HS-5 (cell line): ENCODE data around the gene RASA4B.
"Not testable (repeated sequence)": the region's sequence is repeated elsewhere in the genome, so short reads cannot be mapped to it uniquely, and the experiment has no call there.

Experiments
- DNase-seq: peaks from one replicate; pipeline ENCODE4 v3.0.0-alpha.2; 2012; ENCODE audit warnings: low read depth

Gene RASA4B

GRCh38 chr7:102511860-102512522, 5.6 kb downstream of the RASA4B start:
- DNase-seq = not testable (repeated sequence)

DNA sequence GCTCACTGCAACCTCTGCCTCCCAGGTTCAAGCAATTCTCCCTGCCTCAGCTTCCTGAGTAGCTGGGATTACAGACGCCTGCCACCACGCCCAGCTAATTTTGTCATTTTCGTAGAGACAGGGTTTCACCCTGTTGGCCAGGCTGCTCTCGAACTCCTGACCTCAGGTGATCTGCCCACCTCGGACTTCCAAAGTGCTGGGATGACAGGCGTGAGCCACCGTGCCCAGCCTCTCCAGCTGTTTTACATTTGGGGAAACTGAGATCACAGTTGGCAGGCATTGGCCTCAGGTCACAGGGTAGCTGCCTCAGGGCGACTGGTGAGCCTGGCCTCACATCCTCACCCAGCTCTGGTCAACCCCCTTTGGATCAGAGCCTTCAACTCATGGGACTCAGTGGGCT, 7.0 kb downstream of the RASA4B start:
- not testable (repeated sequence) for DNase-seq

GRCh38 chr7:102507410-102508088, 10.0 kb downstream of the RASA4B start:
- DNase-seq = not testable (repeated sequence)

GRCh38 chr7:102505298-102506185, 12.0 kb downstream of the RASA4B start:
- DNase-seq = not testable (repeated sequence)

- DNase-seq = not testable (repeated sequence)
These were observed 14.4 kb downstream of the RASA4B start for GRCh38 chr7:102503141-102503540.

DNA sequence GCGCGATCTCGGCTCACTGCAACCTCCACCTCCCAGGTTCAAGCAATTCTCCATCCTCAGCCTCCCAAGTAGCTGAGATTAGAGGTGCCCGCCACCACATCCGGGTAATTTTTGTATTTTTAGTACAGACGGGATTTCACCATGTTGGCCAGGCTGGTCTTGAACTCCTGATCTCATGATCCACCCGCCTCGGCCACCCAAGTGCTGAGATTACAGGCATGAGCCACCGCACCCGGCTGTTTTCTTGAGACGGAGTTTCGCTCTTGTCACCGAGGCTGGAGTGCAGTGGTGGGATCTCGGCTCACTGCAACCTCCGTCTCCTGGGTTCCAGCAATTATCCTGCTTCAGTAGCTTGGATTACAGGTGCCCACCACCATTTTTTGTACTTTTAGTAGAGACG, 19.3 kb downstream of the RASA4B start:
- not testable (repeated sequence) for DNase-seq

DNA sequence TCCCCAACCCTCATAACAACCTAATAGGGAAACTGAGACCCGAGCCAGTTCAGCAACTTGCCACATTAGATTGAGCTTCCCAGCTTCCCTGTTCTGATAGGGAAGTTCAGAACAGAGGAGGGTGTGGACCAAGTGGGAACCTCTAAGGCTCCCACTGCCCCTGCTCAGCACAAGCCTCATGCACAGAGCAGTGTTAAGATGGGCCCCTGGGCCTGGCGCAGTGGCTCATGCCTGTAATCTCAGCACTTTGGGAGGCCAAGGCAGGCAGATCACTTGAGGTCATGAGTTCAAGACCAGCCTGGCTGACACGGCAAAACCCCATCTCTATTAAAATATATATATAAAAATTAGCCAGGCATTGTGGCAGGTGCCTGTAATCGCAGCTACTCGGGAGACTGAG, 20.3 kb downstream of the RASA4B start:
- not testable (repeated sequence) for DNase-seq

GRCh38 chr7:102496861-102497260, 20.7 kb downstream of the RASA4B start:
- DNase-seq = not testable (repeated sequence)

DNA sequence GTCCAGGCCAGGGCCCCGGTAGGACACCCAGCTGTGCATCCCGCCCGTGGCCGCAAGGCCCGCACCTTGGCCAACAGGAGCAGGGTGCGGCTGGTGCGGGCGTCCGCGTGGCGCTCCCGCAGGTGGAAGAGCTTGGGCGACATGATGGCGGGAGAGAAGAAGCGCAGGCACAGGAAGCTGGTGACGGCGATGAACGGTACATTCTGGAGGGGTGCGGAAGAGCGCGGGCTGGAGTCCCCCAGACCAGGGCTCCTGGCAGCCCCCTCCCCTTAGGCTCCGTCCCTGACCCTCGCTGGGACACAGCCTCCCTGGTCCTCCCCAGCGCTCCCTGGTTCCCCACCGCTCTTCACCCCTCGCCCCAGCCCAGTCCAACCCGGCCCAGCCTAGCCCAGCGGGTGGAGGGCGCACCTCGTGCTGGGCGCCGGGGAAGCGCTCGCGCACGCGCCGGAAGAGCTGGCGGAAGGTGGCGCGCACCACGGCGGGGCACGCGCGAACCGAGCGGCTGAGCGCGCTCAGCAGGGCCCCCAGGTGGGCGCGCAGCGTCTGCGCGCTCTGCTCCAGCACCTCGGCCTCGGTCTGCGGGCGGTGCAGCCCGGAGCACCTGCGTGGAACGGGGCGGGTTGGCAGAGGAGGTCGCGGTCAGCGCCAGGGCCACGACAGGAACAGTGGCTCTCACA, 23.0 kb downstream of the RASA4B start:
- DNase-seq = not testable (repeated sequence)

- DNase-seq = not testable (repeated sequence)
These were observed 23.6 kb downstream of the RASA4B start for GRCh38 chr7:102494026-102494425.

- not testable (repeated sequence) for DNase-seq
These were observed 24.2 kb downstream of the RASA4B start for GRCh38 chr7:102493220-102493935.

DNA sequence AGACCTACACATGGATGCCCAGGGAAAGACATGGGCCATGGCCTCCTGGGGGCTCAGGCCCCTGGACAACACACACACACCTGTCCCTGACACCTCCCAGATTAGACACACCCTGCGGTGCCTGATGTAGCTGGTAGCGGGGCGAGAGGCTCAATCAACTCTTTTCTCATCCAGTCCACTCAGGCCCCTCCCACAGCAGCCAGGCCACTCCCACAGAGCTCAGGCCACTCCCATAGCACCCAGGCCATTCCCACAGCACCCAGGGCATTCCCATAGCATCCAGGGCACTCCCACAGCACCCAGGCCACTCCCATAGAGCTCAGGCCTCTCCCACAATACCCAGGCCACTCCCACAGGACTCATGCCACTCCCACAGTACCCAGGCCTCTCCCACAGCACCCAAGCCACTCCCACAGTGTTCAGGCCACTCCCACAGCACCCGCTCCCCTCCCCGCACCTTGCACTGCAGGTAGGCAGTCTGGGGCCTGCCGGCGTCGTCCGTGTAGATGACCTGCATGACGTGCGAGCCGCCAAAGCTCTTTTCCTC, 27.0 kb downstream of the RASA4B start:
- DNase-seq = not testable (repeated sequence)

GRCh38 chr7:102484317-102484716, 33.3 kb downstream of the RASA4B start:
- not testable (repeated sequence) for DNase-seq

DNA sequence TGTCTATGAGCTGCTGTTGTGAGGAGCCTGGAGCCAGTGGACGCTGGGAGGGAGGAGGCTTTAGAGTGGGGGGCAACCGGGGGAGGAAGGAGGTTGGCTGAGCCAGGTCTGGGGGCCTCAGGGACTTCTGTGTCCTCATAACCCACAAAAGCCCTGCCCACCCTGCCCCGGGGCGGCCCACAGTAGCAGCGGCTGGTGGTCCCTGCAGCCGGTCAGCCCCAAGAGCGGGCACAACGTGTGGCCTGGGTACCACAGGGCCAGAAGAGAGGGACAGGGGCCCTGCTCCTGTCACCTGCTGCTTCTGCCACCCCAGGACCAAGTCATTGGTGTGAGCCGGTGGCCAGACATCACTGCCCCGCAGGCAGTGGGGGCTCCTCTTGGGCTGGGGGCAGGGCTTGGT, 35.6 kb downstream of the RASA4B start:
- not testable (repeated sequence) for DNase-seq

GRCh38 chr7:102479982-102480637, 37.5 kb downstream of the RASA4B start:
- DNase-seq = not testable (repeated sequence)

GRCh38 chr7:102479209-102479584, 38.4 kb downstream of the RASA4B start:
- DNase-seq = not testable (repeated sequence)

- DNase-seq = not testable (repeated sequence)
These were observed 39.0 kb downstream of the RASA4B start, which contains the start of gene POLR2J for GRCh38 chr7:102478314-102479208. POLR2J (minus strand) TSS chr7:102478922; CDS start chr7:102478860, 62 bp downstream.

- not testable (repeated sequence) for DNase-seq
These were observed 42.7 kb downstream of the RASA4B start for GRCh38 chr7:102474736-102475435.

- not testable (repeated sequence) for DNase-seq
These were observed 43.5 kb downstream of the RASA4B start for GRCh38 chr7:102474116-102474515.
